T-cell (primary cell): ENCODE results near the gene SERPINB10. TPM values are rescaled to one million over a fixed set of nuclear protein-coding genes. Genes with fewer than 3 reads are reported as not detected.

Source experiments
- ATAC-seq, 4 experiments: fragments of 200-7000 bp in 3 of 4; fragments of 150-1000 bp in 1 of 4; cut with Tn5 transposase; replicated peaks in 1 of 4; 1 replicate in 3 of 4; 2 replicates in 1 of 4; pipeline ENCODE4 v1.10.0; 2021; ENCODE audit warnings: moderate library complexity in 3 of 4, mild to moderate bottlenecking in 2 of 4, moderate number of reproducible peaks in 1 of 4
- CTCF ChIA-PET, 2 donors: fragments of 300-600 bp; sonication (Branson Sonifier 250); formaldehyde crosslinking; loops; one replicate each; lab custom pipeline; 2022; ENCODE audit warnings: antibody characterized with exemption in 2 of 2; lab: Charles Lee
- POLR2A ChIA-PET, 2 donors: fragments of 300-600 bp; sonication (Branson Sonifier 250); formaldehyde crosslinking; loops; one replicate each; lab custom pipeline; 2022; ENCODE audit warnings: antibody characterized with exemption in 2 of 2; lab: Charles Lee
- DNase-seq, 35 experiments: peaks; one replicate each; pipeline versions ENCODE4 v3.0.0 to v3.0.0-alpha.2; 2013 to 2023
- H3K27ac ChIP-seq: one replicate; pipeline ENCODE4 v1.5.1; 2013; ENCODE audit warnings: low read length
- H3K27me3 ChIP-seq, 2 experiments: replicated peaks in 1 of 2; 1 replicate in 1 of 2; 2 replicates in 1 of 2; pipeline versions ENCODE4 v1.6.1 to v1.7.0; 2013; ENCODE audit warnings: low read length in 1 of 2, mixed read lengths in 1 of 2; ENCODE audit not compliant: control insufficient read depth in 2 of 2, insufficient read depth in 2 of 2; ENCODE audit errors: extremely low read depth in 1 of 2
- H3K36me3 ChIP-seq, 2 donors: 1 replicate in 1 of 2; 2 replicates in 1 of 2; pipeline versions ENCODE4 v1.6.1 to v1.7.0; 2013; ENCODE audit warnings: low read length in 1 of 2; ENCODE audit not compliant: control insufficient read depth in 2 of 2, insufficient read depth in 1 of 2; ENCODE audit errors: extremely low read depth in 1 of 2
- H3K4me1 ChIP-seq, 2 experiments: 1 replicate in 1 of 2; 2 replicates in 1 of 2; pipeline versions ENCODE4 v1.6.1 to v1.7.0; 2013; ENCODE audit warnings: low read length in 2 of 2, mixed read lengths in 1 of 2; ENCODE audit not compliant: insufficient read depth in 2 of 2, control insufficient read depth in 1 of 2; ENCODE audit errors: extremely low read depth in 1 of 2
- H3K4me3 ChIP-seq, 2 donors: 1 replicate in 1 of 2; 2 replicates in 1 of 2; pipeline versions ENCODE4 v1.5.1 to v1.7.0; 2013; ENCODE audit warnings: mild to moderate bottlenecking in 2 of 2, low read length in 1 of 2, moderate library complexity in 1 of 2; ENCODE audit not compliant: control insufficient read depth in 1 of 2; ENCODE audit errors: extremely low read depth in 1 of 2
- H3K9me3 ChIP-seq: 2 replicates; pipeline ENCODE4 v1.7.0; 2013
- H3K27ac Mint-ChIP-seq, 2 donors: one replicate each; pipeline ENCODE4 v1.8.0; 2020 to 2021; ENCODE audit warnings: mild to moderate bottlenecking in 2 of 2, mixed read lengths in 2 of 2
- H3K27me3 Mint-ChIP-seq, 2 donors: one replicate each; pipeline ENCODE4 v1.8.0; 2021 to 2022; ENCODE audit warnings: mixed read lengths in 2 of 2
- H3K36me3 Mint-ChIP-seq: one replicate; pipeline ENCODE4 v1.8.0; 2021; ENCODE audit warnings: mixed read lengths
- H3K4me1 Mint-ChIP-seq, 3 donors: one replicate each; pipeline ENCODE4 v1.8.0; 2020 to 2022; ENCODE audit warnings: mixed read lengths in 3 of 3, mild to moderate bottlenecking in 1 of 3
- H3K4me3 Mint-ChIP-seq, 3 donors: one replicate each; pipeline ENCODE4 v1.8.0; 2020 to 2022; ENCODE audit warnings: mild to moderate bottlenecking in 3 of 3, mixed read lengths in 3 of 3, moderate library complexity in 3 of 3
- H3K9me3 Mint-ChIP-seq, 3 donors: one replicate each; pipeline ENCODE4 v1.8.0; 2020 to 2022; ENCODE audit warnings: mixed read lengths in 3 of 3
- WGBS: methylation state at CpG from one replicate; pipeline ENCODE4 v1.1.5; 2013; ENCODE audit warnings: missing lambda C conversion rate; ENCODE audit not compliant: insufficient coverage; 5-methylcytosine and 5-hydroxymethylcytosine counted together
- total RNA-seq, 35 experiments: library from RNA in 6 of 35; stranded (reverse) in 6 of 35; fragments of 120-200 nt in 1 of 35; gene quantifications; one replicate each; pipeline versions ENCODE4 v1.2.1 to v1.2.4 and lab custom pipeline; 2013 to 2026

SERPINB10 gene
- total RNA-seq, 5 donors from 2014 or later (not counting 1 experiment from before 2014, with no cell fraction given) = not detected

GRCh38 chr18:63947051-63947790, 39.5 kb downstream of the SERPINB10 start:
- H3K4me1 Mint-ChIP-seq = peaks cover 13 to 28% (median 26%) of the 10 kb centered on the region in 3 donors
- H3K9me3 Mint-ChIP-seq = peaks cover 0 to 6% (median 0%) of the 10 kb centered on the region in 3 donors
- peaks cover 0 to 7% of the 10 kb centered on the region in 2 experiments for H3K27me3 ChIP-seq
- peaks cover 0 to 7% of the 10 kb centered on the region in 2 experiments for H3K4me1 ChIP-seq
- H3K27ac ChIP-seq = no peak overlapping the region
- DNase-seq (no peak), ATAC-seq (no peak)
- CTCF ChIA-PET = interaction anchor here in 1 of 2 donors (0.6 kb wide), 1 partner anchor 1859 kb away, joined by 3 read pairs; no protein-coding TSS in a partner anchor
- H3K9me3 ChIP-seq = no peaks in the 10 kb centered on the region
- H3K27ac Mint-ChIP-seq = no peak overlapping the region
- peaks cover 42 to 46% of the 10 kb centered on the region in 2 donors for H3K27me3 Mint-ChIP-seq
- H3K36me3 Mint-ChIP-seq = no peaks in the 10 kb centered on the region
- H3K4me3 ChIP-seq = no peak overlapping the region
- no CpG with 5 or more reads among the region's 3 CpGs for WGBS
- no peak overlapping the region for H3K4me3 Mint-ChIP-seq
- no peaks in the 10 kb centered on the region for H3K36me3 ChIP-seq
- POLR2A ChIA-PET = no interaction called here

- Histone ChIP-seq H3K36me3 (no peaks in the 10 kb centered on the region), H3K27ac (no peak within 1 kb of the TSS), H3K27me3 (peaks cover 0 to 7% of the 10 kb centered on the region in 2 experiments), H3K4me1 (peaks cover 0 to 7% of the 10 kb centered on the region in 2 experiments), H3K9me3 (no peaks in the 10 kb centered on the region), H3K4me3 (peak within 1 kb of the TSS in 1 of 2 donors; percentile 12)
- Mint-ChIP-seq H3K9me3 (peaks cover 0 to 6% (median 0%) of the 10 kb centered on the region in 3 donors), H3K4me3 (peak within 1 kb of the TSS; percentile 53 to 61 (median 60)), H3K27me3 (peaks cover 22 to 28% of the 10 kb centered on the region in 2 donors), H3K4me1 (peaks cover 13 to 28% (median 26%) of the 10 kb centered on the region in 3 donors), H3K36me3 (no peaks in the 10 kb centered on the region), H3K27ac (no peak within 1 kb of the TSS)
- ChIA-PET CTCF (interaction anchor here in 1 of 2 donors (0.8 kb wide), 1 partner anchor 31 kb away, joined by 3 read pairs; no protein-coding TSS in a partner anchor), POLR2A (no interaction called here)
- DNase-seq (peak in 27 of 35 experiments; percentile 5 to 74 (median 31)), ATAC-seq (peak; percentile 77 to 97 (median 84))
- WGBS = 31% methylated on average over 27 of the region's 35 CpGs
Measured at GRCh38 chr18:63949068-63949737, 41.4 kb downstream of the SERPINB10 start, which contains the start of gene HMSD. Gene HMSD (plus strand): TSS chr18:63949301. CDS start chr18:63953456, 4,155 bp downstream.

- ATAC-seq (no peak), DNase-seq (no peak)
- Mint-ChIP-seq H3K36me3 (no peaks in the 10 kb centered on the region), H3K9me3 (peaks cover 0 to 6% (median 0%) of the 10 kb centered on the region in 3 donors), H3K27ac (no peak overlapping the region), H3K27me3 (peaks cover 19 to 21% of the 10 kb centered on the region in 2 donors), H3K4me3 (no peak overlapping the region), H3K4me1 (peaks cover 13 to 28% (median 26%) of the 10 kb centered on the region in 3 donors)
- no peaks in the 10 kb centered on the region for H3K9me3 ChIP-seq
- ChIA-PET CTCF (no interaction called here), POLR2A (no interaction called here)
- H3K4me1 ChIP-seq = peaks cover 0 to 7% of the 10 kb centered on the region in 2 experiments
- no peaks in the 10 kb centered on the region for H3K36me3 ChIP-seq
- H3K27ac ChIP-seq = no peak overlapping the region
- no peak overlapping the region for H3K4me3 ChIP-seq
- WGBS = 8% methylated on average over 1 of the region's 4 CpGs
- H3K27me3 ChIP-seq = peaks cover 0 to 14% of the 10 kb centered on the region in 2 experiments
Measured at GRCh38 chr18:63951302-63951705, 43.5 kb downstream of the SERPINB10 start.

DNA sequence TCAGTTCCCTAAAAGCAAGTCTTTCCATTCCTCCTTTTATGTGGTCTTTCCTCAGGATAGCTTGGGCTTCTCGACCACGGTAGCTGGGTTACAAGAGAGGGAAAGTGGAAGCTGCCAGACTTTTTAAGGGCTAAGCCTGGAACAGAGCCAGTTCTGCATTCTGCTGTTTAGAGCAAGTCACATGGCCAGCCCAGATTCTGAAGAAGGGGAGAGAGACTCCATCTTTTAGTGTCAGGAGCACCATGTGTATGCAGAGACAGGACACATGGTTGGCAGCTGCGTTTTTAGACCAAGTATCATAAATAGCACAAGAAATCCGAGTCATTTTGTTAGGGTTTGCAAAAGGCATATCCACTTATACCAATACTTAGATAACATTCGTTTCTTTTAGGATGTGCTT, 46.1 kb downstream of the SERPINB10 start:
- H3K27ac ChIP-seq = no peak overlapping the region
- H3K9me3 ChIP-seq = no peaks in the 10 kb centered on the region
- ATAC-seq = no peak
- no peak overlapping the region for H3K4me3 ChIP-seq
- Mint-ChIP-seq H3K36me3 (no peaks in the 10 kb centered on the region), H3K4me3 (no peak overlapping the region), H3K9me3 (peaks cover 0 to 6% (median 0%) of the 10 kb centered on the region in 3 donors), H3K4me1 (peaks cover 7 to 19% (median 19%) of the 10 kb centered on the region in 3 donors), H3K27ac (no peak overlapping the region), H3K27me3 (peaks cover 10 to 24% of the 10 kb centered on the region in 2 donors)
- WGBS = 82% methylated on average over 2 of the region's 5 CpGs
- peaks cover 0 to 14% of the 10 kb centered on the region in 2 experiments for H3K27me3 ChIP-seq
- H3K4me1 ChIP-seq = peaks cover 0 to 7% of the 10 kb centered on the region in 2 experiments
- H3K36me3 ChIP-seq = no peaks in the 10 kb centered on the region
- POLR2A ChIA-PET = no interaction called here
- CTCF ChIA-PET = interaction anchor here in 1 of 2 donors (3.8 kb wide), 1 partner anchor 10 kb away, joined by 11 read pairs; no protein-coding TSS in a partner anchor
- DNase-seq = no peak

GRCh38 chr18:63956755-63957154, 49.0 kb downstream of the SERPINB10 start:
- Histone ChIP-seq H3K27me3 (peaks cover 2 to 7% of the 10 kb centered on the region in 2 experiments), H3K9me3 (no peaks in the 10 kb centered on the region), H3K4me1 (no peaks in the 10 kb centered on the region), H3K27ac (no peak overlapping the region), H3K36me3 (no peaks in the 10 kb centered on the region), H3K4me3 (no peak overlapping the region)
- H3K4me3 Mint-ChIP-seq = no peak overlapping the region
- no peaks in the 10 kb centered on the region for H3K4me1 Mint-ChIP-seq
- peaks cover 0 to under 1% (median 0%) of the 10 kb centered on the region in 3 donors for H3K9me3 Mint-ChIP-seq
- no peaks in the 10 kb centered on the region for H3K36me3 Mint-ChIP-seq
- no peak for ATAC-seq
- POLR2A ChIA-PET = no interaction called here
- H3K27me3 Mint-ChIP-seq = peaks cover 23 to 44% of the 10 kb centered on the region in 2 donors
- no CpG with 5 or more reads among the region's 4 CpGs for WGBS
- H3K27ac Mint-ChIP-seq = no peak overlapping the region
- CTCF ChIA-PET = no interaction called here
- no peak for DNase-seq

DNA sequence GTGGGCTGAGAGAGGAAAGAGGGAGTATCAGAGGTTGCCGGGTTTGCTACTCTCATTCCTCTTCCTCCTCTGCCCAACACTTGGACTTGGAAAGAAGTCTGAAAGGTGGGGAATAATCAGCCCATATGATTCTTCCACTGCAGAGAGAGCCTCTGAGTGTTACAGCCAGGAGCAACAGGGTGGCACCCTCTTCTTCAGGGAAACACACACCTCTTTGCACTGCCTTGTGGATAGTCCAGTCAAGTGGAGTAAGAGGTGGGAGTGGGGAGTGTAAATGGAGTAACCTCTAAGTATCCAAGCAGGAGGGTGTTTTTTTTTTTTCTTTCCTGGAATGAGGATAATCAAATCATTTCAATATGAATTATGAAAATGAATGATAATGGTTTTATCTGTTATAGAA, 53.1 kb downstream of the SERPINB10 start:
- Histone ChIP-seq H3K4me1 (no peaks in the 10 kb centered on the region), H3K4me3 (no peak overlapping the region), H3K9me3 (no peaks in the 10 kb centered on the region), H3K27me3 (peaks cover 2 to 5% of the 10 kb centered on the region in 2 experiments), H3K36me3 (no peaks in the 10 kb centered on the region), H3K27ac (no peak overlapping the region)
- Mint-ChIP-seq H3K27me3 (peaks cover 18 to 46% of the 10 kb centered on the region in 2 donors), H3K4me1 (no peaks in the 10 kb centered on the region), H3K36me3 (no peaks in the 10 kb centered on the region), H3K4me3 (no peak overlapping the region), H3K9me3 (no peaks in the 10 kb centered on the region), H3K27ac (no peak overlapping the region)
- no CpG with 5 or more reads among the region's 1 CpG for WGBS
- no peak for ATAC-seq
- ChIA-PET POLR2A (interaction anchor here in 1 of 2 donors (0.6 kb wide), 1 partner anchor 1436 kb away, joined by 4 read pairs; no protein-coding TSS in a partner anchor), CTCF (no interaction called here)
- DNase-seq = no peak
